HEK293 (cell line): ENCODE measurements around the gene GGN.

Source experiments
- CTCF ChIA-PET: fragments of 350-600 bp; formaldehyde crosslinking; extraction: SDS; loops from one replicate; lab custom pipeline; 2021; ENCODE audit warnings: antibody characterized with exemption; lab: Yijun Ruan, JAX
- POLR2A ChIA-PET: fragments of 300-600 bp; formaldehyde crosslinking; extraction: SDS; loops from one replicate; lab custom pipeline; 2020; ENCODE audit warnings: antibody characterized with exemption, inconsistent platforms; lab: Yijun Ruan, JAX
- H3K27ac ChIP-seq: fragments of 200-500 bp; sonication (Bioruptor generic); 2 replicates; pipeline ENCODE4 v1.5.1; 2014; ENCODE audit warnings: low read depth, low read length, control low read depth, inconsistent platforms; ENCODE audit errors: extremely low read depth
- H3K36me3 ChIP-seq, 2 experiments: fragments of 200-500 bp in 1 of 2; sonication (Bioruptor generic) in 1 of 2; 1 replicate in 1 of 2; 2 replicates in 1 of 2; pipeline ENCODE4 v1.5.1; 2014 to 2017; ENCODE audit warnings: inconsistent platforms in 2 of 2, low read length in 2 of 2; ENCODE audit not compliant: control insufficient read depth in 2 of 2, insufficient read depth in 1 of 2
- H3K4me1 ChIP-seq: fragments of 200-500 bp; sonication (Bioruptor generic); 2 replicates; pipeline ENCODE4 v1.5.1; 2014; ENCODE audit warnings: mild to moderate bottlenecking, low read length, inconsistent platforms; ENCODE audit not compliant: control insufficient read depth, insufficient read depth
- H3K4me3 ChIP-seq: 2 replicates; pipeline ENCODE4 v1.5.1; 2011; ENCODE audit warnings: low read depth, mild to moderate bottlenecking, control low read depth, low read length, moderate library complexity
- H3K9me3 ChIP-seq: fragments of 200-500 bp; sonication (Bioruptor generic); 2 replicates; pipeline ENCODE4 v1.5.1; 2014; ENCODE audit warnings: low read depth, low read length, inconsistent platforms; ENCODE audit not compliant: control insufficient read depth, insufficient read depth
- EGR2 ChIP-seq: fragments of 450-650 bp; formaldehyde crosslinking; IDR thresholded peaks from 2 replicates; pipeline ENCODE4 v1.5.1; 2016; ENCODE audit warnings: low read depth, missing biosample characterization, missing genetic modification characterization
- MEIS1 ChIP-seq: sonication (generic); formaldehyde crosslinking; IDR thresholded peaks from 2 replicates; pipeline ENCODE4 v1.8.1; 2022; ENCODE audit warnings: missing genetic modification reagents, mild to moderate bottlenecking, borderline replicate concordance
- OSR2 ChIP-seq: fragments of 450-650 bp; formaldehyde crosslinking; IDR thresholded peaks from 2 replicates; pipeline ENCODE4 v1.5.1; 2016; ENCODE audit warnings: missing biosample characterization, missing genetic modification characterization
- SCRT2 ChIP-seq: fragments of 450-650 bp; formaldehyde crosslinking; IDR thresholded peaks from 2 replicates; pipeline ENCODE4 v1.5.1; 2016; ENCODE audit warnings: missing biosample characterization, missing genetic modification characterization
- SP2 ChIP-seq: fragments of 450-650 bp; formaldehyde crosslinking; IDR thresholded peaks from 2 replicates; pipeline ENCODE4 v1.5.1; 2016; ENCODE audit warnings: missing biosample characterization, missing genetic modification characterization
- ZIC2 ChIP-seq: fragments of 450-650 bp; formaldehyde crosslinking; IDR thresholded peaks from 2 replicates; pipeline ENCODE4 v1.5.1; 2016; ENCODE audit warnings: missing biosample characterization, missing genetic modification characterization
- ZNF10 ChIP-seq: fragments of 450-650 bp; formaldehyde crosslinking; IDR thresholded peaks from 2 replicates; pipeline ENCODE4 v1.5.1; 2017; ENCODE audit warnings: missing biosample characterization, missing genetic modification characterization
- ZNF112 ChIP-seq: fragments of 450-650 bp; formaldehyde crosslinking; IDR thresholded peaks from 2 replicates; pipeline ENCODE4 v1.5.0; 2017; ENCODE audit warnings: missing biosample characterization, missing genetic modification characterization
- ZNF354C ChIP-seq: fragments of 450-650 bp; formaldehyde crosslinking; IDR thresholded peaks from 2 replicates; pipeline ENCODE4 v1.5.1; 2016; ENCODE audit warnings: missing biosample characterization, missing genetic modification characterization, low read depth, borderline replicate concordance
- ZNF362 ChIP-seq: fragments of 450-650 bp; formaldehyde crosslinking; IDR thresholded peaks from 2 replicates; pipeline ENCODE4 v1.5.1; 2016; ENCODE audit warnings: missing biosample characterization, missing genetic modification characterization
- ZNF394 ChIP-seq: fragments of 450-650 bp; formaldehyde crosslinking; IDR thresholded peaks from 2 replicates; pipeline ENCODE4 v1.5.1; 2016; ENCODE audit warnings: missing biosample characterization, missing genetic modification characterization, mild to moderate bottlenecking, moderate library complexity, borderline replicate concordance
- ZNF560 ChIP-seq: fragments of 450-650 bp; formaldehyde crosslinking; IDR thresholded peaks from 2 replicates; pipeline ENCODE4 v1.5.1; 2017; ENCODE audit warnings: missing biosample characterization, missing genetic modification characterization, borderline replicate concordance
- ZNF707 ChIP-seq: fragments of 450-650 bp; formaldehyde crosslinking; IDR thresholded peaks from 2 replicates; pipeline ENCODE4 v1.5.1; 2016; ENCODE audit warnings: missing biosample characterization, missing genetic modification characterization
- TF ChIP-seq, protein P1 (sequence below): fragments of 450-650 bp; formaldehyde crosslinking; IDR thresholded peaks from 2 replicates; pipeline ENCODE4 v1.5.1; 2016; ENCODE audit warnings: missing biosample characterization, missing genetic modification characterization
- TF ChIP-seq, protein P2 (sequence below): fragments of 450-650 bp; formaldehyde crosslinking; IDR thresholded peaks from 2 replicates; pipeline ENCODE4 v1.5.1; 2016; ENCODE audit warnings: missing biosample characterization, missing genetic modification characterization, low read depth

Gene GGN

DNA sequence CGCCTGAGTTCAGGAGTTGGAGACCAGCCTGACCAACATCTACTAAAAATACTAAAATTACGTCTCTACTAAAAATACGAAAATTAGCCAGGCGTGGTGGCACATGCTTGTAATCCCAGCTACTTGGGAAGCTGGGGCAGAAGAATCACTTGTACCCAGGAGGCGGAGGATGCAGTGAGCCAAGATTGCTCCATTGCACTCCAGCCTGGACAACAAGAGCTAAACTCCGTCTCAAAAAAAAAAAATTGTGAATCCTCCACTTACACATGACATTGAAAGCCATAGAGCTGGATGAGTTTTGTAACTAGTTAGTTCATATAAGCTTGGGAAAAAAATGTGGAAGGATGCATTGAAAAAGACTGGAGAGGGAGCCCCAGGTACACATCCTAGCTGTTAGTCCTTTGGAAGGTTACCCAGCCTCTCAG lies 13.9 kb downstream of the GGN start:
- Histone ChIP-seq H3K36me3 (peaks cover 24 to 31% of the 10 kb centered on the region in 2 experiments; a peak in 2 of 3 replicates), H3K4me3 (peak overlapping the region; percentile 31), H3K27ac (peak overlapping the region; percentile 93), H3K4me1 (peaks cover 20% of the 10 kb centered on the region), H3K9me3 (no peaks in the 10 kb centered on the region)
- TF ChIP-seq ZNF10 (tag by site-specific recombination) (0 out of 2 replicates have a peak, but pooled peaks have one; percentile 24), ZNF362 (peak; percentile 89), EGR2 (tag by site-specific recombination) (no peak)
- TF ChIP-seq, protein P1, sequence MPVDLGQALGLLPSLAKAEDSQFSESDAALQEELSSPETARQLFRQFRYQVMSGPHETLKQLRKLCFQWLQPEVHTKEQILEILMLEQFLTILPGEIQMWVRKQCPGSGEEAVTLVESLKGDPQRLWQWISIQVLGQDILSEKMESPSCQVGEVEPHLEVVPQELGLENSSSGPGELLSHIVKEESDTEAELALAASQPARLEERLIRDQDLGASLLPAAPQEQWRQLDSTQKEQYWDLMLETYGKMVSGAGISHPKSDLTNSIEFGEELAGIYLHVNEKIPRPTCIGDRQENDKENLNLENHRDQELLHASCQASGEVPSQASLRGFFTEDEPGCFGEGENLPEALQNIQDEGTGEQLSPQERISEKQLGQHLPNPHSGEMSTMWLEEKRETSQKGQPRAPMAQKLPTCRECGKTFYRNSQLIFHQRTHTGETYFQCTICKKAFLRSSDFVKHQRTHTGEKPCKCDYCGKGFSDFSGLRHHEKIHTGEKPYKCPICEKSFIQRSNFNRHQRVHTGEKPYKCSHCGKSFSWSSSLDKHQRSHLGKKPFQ (tag by site-specific recombination): peak; percentile 19; the same call in 1 of the 2 replicates
- POLR2A ChIA-PET: interaction anchor here (0.6 to 3.7 kb wide), 51 partner anchors 8 to 1062 kb away, joined by 3 to 223 read pairs (median 5); partner anchors contain the start of genes ACTN4, CATSPERG, EIF3K and FAM98C
- CTCF ChIA-PET: interaction anchor here (0.6 to 4.0 kb wide), 21 partner anchors 11 to 865 kb away, joined by 3 to 37 read pairs (median 4); partner anchors contain the start of genes CATSPERG, FAM98C, GGN and SIPA1L3

GRCh38 chr19:38371081-38371480 lies 16.8 kb downstream of the GGN start:
- Histone ChIP-seq H3K36me3 (peaks cover 2 to 3% of the 10 kb centered on the region in 2 experiments; a peak in 2 of 3 replicates), H3K9me3 (no peaks in the 10 kb centered on the region), H3K4me3 (no peak overlapping the region), H3K4me1 (peaks cover 15% of the 10 kb centered on the region), H3K27ac (no peak overlapping the region)
- ChIA-PET CTCF (interaction anchor here (0.6 to 1.8 kb wide), 4 partner anchors 35 to 392 kb away, joined by 3 to 8 read pairs (median 4); no protein-coding TSS in a partner anchor), POLR2A (interaction anchor here (1.5 kb wide), 1 partner anchor 17 kb away, joined by 3 read pairs; the partner anchor contains the start of gene GGN)
- TF ChIP-seq MEIS1 (CRISPR knock-in tag) (no peak), SP2 (tag by site-specific recombination) (no peak), SCRT2 (tag by site-specific recombination) (0 out of 2 replicates have a peak, but pooled peaks have one; percentile 10), ZNF354C (tag by site-specific recombination) (no peak), OSR2 (no peak), ZNF394 (tag by site-specific recombination) (no peak), ZNF560 (tag by site-specific recombination) (no peak)
- TF ChIP-seq, protein P2, sequence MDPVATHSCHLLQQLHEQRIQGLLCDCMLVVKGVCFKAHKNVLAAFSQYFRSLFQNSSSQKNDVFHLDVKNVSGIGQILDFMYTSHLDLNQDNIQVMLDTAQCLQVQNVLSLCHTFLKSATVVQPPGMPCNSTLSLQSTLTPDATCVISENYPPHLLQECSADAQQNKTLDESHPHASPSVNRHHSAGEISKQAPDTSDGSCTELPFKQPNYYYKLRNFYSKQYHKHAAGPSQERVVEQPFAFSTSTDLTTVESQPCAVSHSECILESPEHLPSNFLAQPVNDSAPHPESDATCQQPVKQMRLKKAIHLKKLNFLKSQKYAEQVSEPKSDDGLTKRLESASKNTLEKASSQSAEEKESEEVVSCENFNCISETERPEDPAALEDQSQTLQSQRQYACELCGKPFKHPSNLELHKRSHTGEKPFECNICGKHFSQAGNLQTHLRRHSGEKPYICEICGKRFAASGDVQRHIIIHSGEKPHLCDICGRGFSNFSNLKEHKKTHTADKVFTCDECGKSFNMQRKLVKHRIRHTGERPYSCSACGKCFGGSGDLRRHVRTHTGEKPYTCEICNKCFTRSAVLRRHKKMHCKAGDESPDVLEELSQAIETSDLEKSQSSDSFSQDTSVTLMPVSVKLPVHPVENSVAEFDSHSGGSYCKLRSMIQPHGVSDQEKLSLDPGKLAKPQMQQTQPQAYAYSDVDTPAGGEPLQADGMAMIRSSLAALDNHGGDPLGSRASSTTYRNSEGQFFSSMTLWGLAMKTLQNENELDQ (tag by site-specific recombination): no peak

DNA sequence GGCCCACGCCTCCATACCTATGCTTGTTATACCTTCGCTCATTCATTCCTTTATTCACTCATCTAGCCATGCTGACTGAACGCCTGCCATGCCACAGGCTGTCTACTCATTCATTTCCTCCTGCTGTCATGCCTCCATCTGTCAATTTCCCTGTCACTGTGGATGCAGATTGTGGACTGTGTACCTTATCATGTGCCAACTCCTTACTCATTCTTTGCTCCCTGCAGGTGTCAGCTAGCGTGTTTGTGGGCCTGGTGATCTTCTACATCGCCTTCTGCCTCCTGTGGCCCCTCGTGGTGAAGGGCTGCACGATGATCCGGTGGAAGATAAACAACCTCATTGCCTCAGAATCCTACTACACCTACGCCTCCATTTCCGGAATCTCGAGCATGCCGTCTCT lies 17.5 kb downstream of the GGN start:
- TF ChIP-seq ZNF112 (tag by site-specific recombination): no peak
- peak; percentile 36; the same call in 1 of the 2 replicates for TF ChIP-seq ZIC2 (tag by site-specific recombination)
- no peak for TF ChIP-seq ZNF707 (tag by site-specific recombination)
- ChIA-PET CTCF (interaction anchor here (0.8 to 1.8 kb wide), 3 partner anchors 34 to 228 kb away, joined by 3 to 8 read pairs (median 5); no protein-coding TSS in a partner anchor), POLR2A (interaction anchor here (1.5 kb wide), 1 partner anchor 17 kb away, joined by 3 read pairs; the partner anchor contains the start of gene GGN)
- Histone ChIP-seq H3K4me1 (peaks cover 7% of the 10 kb centered on the region), H3K27ac (no peak overlapping the region), H3K4me3 (no peak overlapping the region), H3K9me3 (no peaks in the 10 kb centered on the region), H3K36me3 (no peaks in the 10 kb centered on the region)
